Prostate gland (tissue), 2 donors: Measurements from ENCODE around the gene ZNF665. TPM values are rescaled to one million over a fixed set of nuclear protein-coding genes. Genes with fewer than 3 reads are reported as not detected.

ENCODE experiments used
- DNase-seq: peaks from one replicate; pipeline ENCODE4 v3.0.0-alpha.2; 2019; ENCODE audit warnings: low spot score
- H3K27ac ChIP-seq, 2 donors: fragments of 200-600 bp; sonication (generic); 2 replicates each; pipeline ENCODE4 v1.5.1; 2017 to 2019
- H3K27me3 ChIP-seq: fragments of 200-600 bp; sonication (generic); replicated peaks from 2 replicates; pipeline ENCODE4 v1.5.1; 2019; ENCODE audit not compliant: insufficient read depth
- H3K36me3 ChIP-seq, 2 donors: fragments of 200-600 bp; sonication (generic); 1 replicate in 1 of 2; 2 replicates in 1 of 2; pipeline versions ENCODE4 v1.5.1 to v1.8.1; 2017 to 2019
- H3K4me1 ChIP-seq: fragments of 200-600 bp; sonication (generic); replicated peaks from 2 replicates; pipeline ENCODE4 v1.5.1; 2019
- H3K4me3 ChIP-seq, 2 donors: fragments of 200-600 bp; sonication (generic); 2 replicates each; pipeline ENCODE4 v1.5.1; 2017 to 2019
- H3K9me3 ChIP-seq: fragments of 200-600 bp; sonication (generic); 2 replicates; pipeline ENCODE4 v1.5.1; 2017
- POLR2A ChIP-seq: fragments of 450-650 bp; IDR thresholded peaks from one replicate; pipeline ENCODE4 v1.6.1; 2016; ENCODE audit warnings: antibody characterized with exemption, mild to moderate bottlenecking
- POLR2AphosphoS5 ChIP-seq: sonication (generic); formaldehyde crosslinking; IDR thresholded peaks from one replicate; pipeline ENCODE4 v1.6.1; 2017; ENCODE audit warnings: antibody characterized with exemption
- WGBS: methylation state at CpG from one replicate; pipeline ENCODE4 v1.1.5; 2018; 5-methylcytosine and 5-hydroxymethylcytosine counted together
- intact Hi-C: fragments of 100-400 bp; cut with DNase I; formaldehyde crosslinking; loops from one replicate; pipeline ENCODE4 v1.14.2; 2022
- total RNA-seq, 2 donors: library from RNA; depleted of rRNA; stranded (reverse); fragments of >200 nt; gene quantifications; one replicate each; pipeline ENCODE4 v1.1.0, GENCODE V29; 2016
- TF ChIP-seq, protein P1 (sequence below), 4 experiments: fragments of 200-600 bp in 2 of 4; fragments of 450-650 bp in 2 of 4; sonication (generic) in 2 of 4; IDR thresholded peaks; 1 replicate in 3 of 4; 2 replicates in 1 of 4; pipeline ENCODE4 v1.5.1; 2016 to 2019; ENCODE audit warnings: antibody characterized with exemption in 4 of 4, mild to moderate bottlenecking in 2 of 4, moderate library complexity in 2 of 4

ZNF665 gene
- total RNA-seq, 2 donors from 2014 or later: 4.7 to 26.1 TPM

- no peak overlapping the region for H3K4me3 ChIP-seq
- H3K36me3 ChIP-seq: peaks cover 0 to 12% of the 10 kb centered on the region in 2 donors
- intact Hi-C loops: no loop called here
- no peak for TF ChIP-seq POLR2A
- no peak for TF ChIP-seq POLR2AphosphoS5
- TF ChIP-seq, protein P1, sequence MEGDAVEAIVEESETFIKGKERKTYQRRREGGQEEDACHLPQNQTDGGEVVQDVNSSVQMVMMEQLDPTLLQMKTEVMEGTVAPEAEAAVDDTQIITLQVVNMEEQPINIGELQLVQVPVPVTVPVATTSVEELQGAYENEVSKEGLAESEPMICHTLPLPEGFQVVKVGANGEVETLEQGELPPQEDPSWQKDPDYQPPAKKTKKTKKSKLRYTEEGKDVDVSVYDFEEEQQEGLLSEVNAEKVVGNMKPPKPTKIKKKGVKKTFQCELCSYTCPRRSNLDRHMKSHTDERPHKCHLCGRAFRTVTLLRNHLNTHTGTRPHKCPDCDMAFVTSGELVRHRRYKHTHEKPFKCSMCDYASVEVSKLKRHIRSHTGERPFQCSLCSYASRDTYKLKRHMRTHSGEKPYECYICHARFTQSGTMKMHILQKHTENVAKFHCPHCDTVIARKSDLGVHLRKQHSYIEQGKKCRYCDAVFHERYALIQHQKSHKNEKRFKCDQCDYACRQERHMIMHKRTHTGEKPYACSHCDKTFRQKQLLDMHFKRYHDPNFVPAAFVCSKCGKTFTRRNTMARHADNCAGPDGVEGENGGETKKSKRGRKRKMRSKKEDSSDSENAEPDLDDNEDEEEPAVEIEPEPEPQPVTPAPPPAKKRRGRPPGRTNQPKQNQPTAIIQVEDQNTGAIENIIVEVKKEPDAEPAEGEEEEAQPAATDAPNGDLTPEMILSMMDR (IDR thresholded peaks at IDR 0.05): no peak
- no peak for DNase-seq
- no peaks in the 10 kb centered on the region for H3K27me3 ChIP-seq
- H3K27ac ChIP-seq: no peak overlapping the region
- no peaks in the 10 kb centered on the region for H3K4me1 ChIP-seq
- no peaks in the 10 kb centered on the region for H3K9me3 ChIP-seq
Measured at GRCh38 chr19:53147645-53148044, 45.5 kb downstream of the ZNF665 start.

DNA sequence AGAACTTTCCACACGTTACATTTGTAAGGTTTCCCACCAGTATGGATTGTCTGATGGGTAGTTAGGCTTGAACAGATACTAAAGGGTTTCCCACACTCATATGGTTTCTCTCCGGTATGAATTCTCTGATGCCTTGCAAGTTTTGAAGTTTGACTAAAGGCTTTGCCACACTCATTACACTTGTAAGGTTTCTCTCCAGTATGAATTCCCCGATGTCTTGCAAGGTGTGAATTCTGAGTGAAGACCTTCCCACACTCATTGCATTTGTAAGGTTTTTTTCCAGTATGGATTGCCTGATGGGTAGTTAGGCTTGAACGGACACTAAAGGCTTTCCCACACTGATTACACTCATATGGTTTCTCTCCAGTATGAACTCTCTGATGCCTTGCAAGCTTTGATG lies 52.8 kb downstream of the ZNF665 start:
- intact Hi-C loops: no loop called here
- Histone ChIP-seq H3K9me3 (peaks cover 7% of the 10 kb centered on the region), H3K4me3 (no peak overlapping the region), H3K27ac (no peak overlapping the region), H3K36me3 (peaks cover 0 to 7% of the 10 kb centered on the region in 2 donors), H3K27me3 (no peaks in the 10 kb centered on the region), H3K4me1 (no peaks in the 10 kb centered on the region)
- DNase-seq: no peak
- 96% methylated on average over 4 of the region's 4 CpGs for WGBS
- no peak for TF ChIP-seq POLR2AphosphoS5
- no peak for TF ChIP-seq POLR2A
- TF ChIP-seq, protein P1 (IDR thresholded peaks at IDR 0.05): no peak

- no peak for TF ChIP-seq POLR2A
- no peak for TF ChIP-seq POLR2AphosphoS5
- TF ChIP-seq, protein P1 (IDR thresholded peaks at IDR 0.05): no peak
- H3K27ac ChIP-seq: no peak overlapping the region
- H3K4me1 ChIP-seq: peaks cover under 1% of the 10 kb centered on the region
- peaks cover 7% of the 10 kb centered on the region for H3K9me3 ChIP-seq
- H3K36me3 ChIP-seq: no peaks in the 10 kb centered on the region
- DNase-seq: no peak
- intact Hi-C loops: no loop called here
- H3K4me3 ChIP-seq: no peak overlapping the region
- H3K27me3 ChIP-seq: no peaks in the 10 kb centered on the region
- 83% methylated on average over 3 of the region's 3 CpGs for WGBS
Measured at GRCh38 chr19:53136432-53136831, 56.7 kb downstream of the ZNF665 start.

DNA sequence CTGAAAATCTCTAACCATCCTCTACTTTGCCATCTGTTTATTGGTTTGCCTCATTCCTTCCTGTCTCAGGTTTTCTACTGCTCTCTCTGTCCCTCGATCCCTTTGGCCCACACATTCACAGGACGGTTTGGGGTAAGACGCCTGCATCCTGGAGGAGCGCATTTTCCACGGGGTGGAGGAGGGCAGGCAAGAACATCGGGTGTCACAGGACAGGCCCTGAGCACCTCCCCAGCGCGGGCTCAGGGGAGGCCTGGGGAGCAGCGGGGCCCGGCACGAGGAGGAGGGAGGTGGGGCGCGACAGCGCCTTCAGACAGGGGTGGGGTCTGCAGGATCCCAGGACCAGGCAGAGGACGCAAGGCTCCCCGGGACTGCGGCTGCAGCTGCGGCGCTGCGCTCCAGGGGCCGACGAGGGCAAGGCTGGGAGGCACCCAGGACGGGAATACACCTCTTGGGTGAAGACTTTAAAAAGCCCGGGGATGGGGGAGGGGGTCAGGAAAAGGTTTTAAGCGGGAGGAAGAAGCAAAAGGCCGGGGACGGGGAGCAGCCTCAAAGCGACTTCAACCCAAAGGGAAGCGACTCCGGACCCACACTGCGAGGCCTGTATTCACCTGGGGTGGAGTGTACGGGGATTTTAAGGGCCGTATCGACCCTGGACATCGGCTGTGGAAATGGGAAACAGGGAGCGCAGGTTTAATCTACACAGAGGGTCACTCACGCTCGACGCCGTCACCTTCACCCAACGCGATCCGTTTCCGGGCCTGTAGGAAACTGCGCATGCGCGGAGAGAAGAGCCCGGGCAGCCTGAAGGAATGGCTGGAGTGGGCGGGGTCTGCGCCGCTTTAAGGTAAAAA lies 60.8 kb downstream of the ZNF665 start, which contains the start of gene ZNF415:
ZNF415 (minus strand) TSS at position 770 of the 851 bp plus-strand sequence. CDS start 10,234 bp downstream, outside the sequence.
- peak; percentile 88 for DNase-seq
- intact Hi-C loops: no loop called here
- under 1% methylated on average over 50 of the region's 51 CpGs for WGBS
- Histone ChIP-seq H3K36me3 (no peaks in the 10 kb centered on the region), H3K9me3 (no peaks in the 10 kb centered on the region), H3K4me3 (peak within 1 kb of the TSS; percentile 60 to 70), H3K27ac (peak within 1 kb of the TSS; percentile 74 to 76), H3K27me3 (no peaks in the 10 kb centered on the region), H3K4me1 (peaks cover 4% of the 10 kb centered on the region)
- TF ChIP-seq, protein P1 (IDR thresholded peaks at IDR 0.05): no peak
- TF ChIP-seq POLR2A (peak; percentile 35), POLR2AphosphoS5 (peak; percentile 88)

GRCh38 chr19:53131727-53132126 lies 61.4 kb downstream of the ZNF665 start:
- no peaks in the 10 kb centered on the region for H3K36me3 ChIP-seq
- DNase-seq: no peak
- H3K27me3 ChIP-seq: no peaks in the 10 kb centered on the region
- peak overlapping the region; percentile 60 to 70 for H3K4me3 ChIP-seq
- TF ChIP-seq POLR2A (no peak), POLR2AphosphoS5 (no peak)
- TF ChIP-seq, protein P1 (IDR thresholded peaks at IDR 0.05): no peak
- intact Hi-C loops: no loop called here
- WGBS: 29% methylated on average over 6 of the region's 6 CpGs
- peaks cover 4% of the 10 kb centered on the region for H3K4me1 ChIP-seq
- H3K9me3 ChIP-seq: no peaks in the 10 kb centered on the region
- H3K27ac ChIP-seq: peak overlapping the region; percentile 74 to 76
